Right forelimb (tissue), 1 donor: ENCODE results near the gene C9.
"Not testable (repeated sequence)": the region's sequence is repeated elsewhere in the genome, so short reads cannot be mapped to it uniquely, and the experiment has no call there.

Experiments
- DNase-seq: peaks from one replicate; pipeline ENCODE4 v3.0.0-alpha.2; 2018

C9 gene

DNA sequence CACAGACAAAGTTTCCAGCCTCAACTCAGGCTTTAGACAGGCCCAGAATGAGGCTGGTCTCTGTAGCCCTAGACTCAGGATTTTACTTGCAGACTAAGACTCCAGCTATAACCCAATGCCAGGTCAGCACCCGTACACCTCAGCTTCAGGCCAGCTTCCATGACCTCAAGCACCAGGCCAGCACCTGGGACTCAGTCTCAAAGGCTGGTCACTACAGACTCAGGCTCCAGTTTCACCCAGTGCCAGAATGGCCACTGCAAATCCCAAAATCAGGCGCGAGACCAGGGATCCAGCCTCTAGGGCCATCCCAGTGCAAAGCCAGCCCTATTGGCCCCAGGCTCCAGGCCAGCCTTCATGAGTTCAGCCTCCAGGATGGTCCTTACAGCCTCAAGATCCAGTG, 44.9 kb downstream of the C9 start:
- no peak for DNase-seq

DNA sequence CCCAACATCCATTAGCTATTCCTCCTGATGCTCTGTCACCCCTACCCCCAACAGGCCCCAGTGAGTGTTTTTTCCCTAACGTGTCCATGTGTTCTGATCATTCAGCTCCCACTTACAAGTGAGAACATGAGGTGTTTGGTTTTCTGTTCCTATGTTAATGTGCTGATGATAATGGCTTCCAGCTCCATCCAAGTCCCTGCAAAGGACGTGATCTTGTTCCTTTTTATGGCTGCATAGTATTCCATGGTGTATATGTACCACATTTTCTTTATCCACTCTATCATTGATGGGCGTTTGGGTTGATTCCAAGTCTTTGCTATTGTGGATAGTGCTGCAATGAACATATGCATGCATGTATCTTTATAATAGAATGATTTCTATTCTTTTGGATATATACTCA, 47.8 kb downstream of the C9 start:
- DNase-seq: not testable (repeated sequence)

DNA sequence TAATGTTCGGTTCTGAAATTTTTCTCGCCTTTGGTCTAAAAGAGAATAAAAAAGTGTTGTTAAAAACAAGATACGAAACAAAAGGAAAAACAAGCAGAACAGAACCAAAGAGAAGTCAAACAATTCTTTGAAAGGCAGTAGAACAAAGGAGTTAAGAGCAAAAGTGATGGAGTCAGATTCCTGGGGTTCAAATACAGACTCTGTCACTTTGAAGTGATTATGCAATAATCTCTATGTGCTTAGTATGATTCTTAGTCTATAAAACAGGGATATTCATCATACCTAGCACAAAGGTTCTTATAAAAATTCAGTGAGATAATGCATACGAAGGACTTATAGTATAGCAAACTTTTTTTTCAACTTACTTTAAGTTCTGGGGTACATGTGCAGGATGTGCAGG, 48.3 kb downstream of the C9 start:
- no peak for DNase-seq

DNA sequence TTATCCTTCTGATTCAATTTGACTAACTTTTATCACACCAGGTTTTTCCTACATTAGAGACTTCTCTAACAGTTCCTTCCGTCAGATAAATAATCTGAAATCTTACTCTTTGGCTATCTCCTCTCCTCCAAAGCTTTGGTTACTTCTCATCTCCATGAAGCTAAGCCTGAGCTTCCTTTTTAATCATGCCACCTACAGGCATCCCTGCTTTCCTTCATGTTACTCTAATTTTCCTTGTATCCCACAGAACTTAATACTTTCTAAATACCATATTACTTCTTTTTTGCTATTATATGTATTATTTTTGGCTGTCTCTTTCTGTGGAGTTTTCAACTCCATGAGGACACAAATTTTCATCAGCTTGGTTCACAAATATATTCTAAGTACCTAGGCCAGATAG, 49.7 kb downstream of the C9 start:
- DNase-seq: no peak

DNA sequence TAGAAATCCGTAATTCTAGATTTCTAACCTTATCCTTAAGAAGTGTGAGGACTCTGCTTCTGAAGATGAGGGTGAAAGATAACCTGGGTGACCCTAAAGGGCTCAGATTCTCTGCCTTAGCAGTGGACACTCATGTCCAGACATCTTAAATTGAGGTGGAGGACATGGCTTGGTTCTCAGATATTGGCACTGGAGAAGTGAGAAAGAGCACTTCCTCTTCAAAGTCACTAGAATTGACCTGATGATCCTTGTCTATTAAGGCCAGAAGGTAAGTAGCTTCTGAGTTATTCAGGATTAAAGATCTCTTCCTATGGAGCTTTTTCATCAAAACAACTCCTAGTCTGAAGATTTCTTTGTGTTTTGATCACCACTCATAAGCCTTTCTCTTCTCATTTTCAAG, 54.8 kb downstream of the C9 start:
- no peak for DNase-seq

DNA sequence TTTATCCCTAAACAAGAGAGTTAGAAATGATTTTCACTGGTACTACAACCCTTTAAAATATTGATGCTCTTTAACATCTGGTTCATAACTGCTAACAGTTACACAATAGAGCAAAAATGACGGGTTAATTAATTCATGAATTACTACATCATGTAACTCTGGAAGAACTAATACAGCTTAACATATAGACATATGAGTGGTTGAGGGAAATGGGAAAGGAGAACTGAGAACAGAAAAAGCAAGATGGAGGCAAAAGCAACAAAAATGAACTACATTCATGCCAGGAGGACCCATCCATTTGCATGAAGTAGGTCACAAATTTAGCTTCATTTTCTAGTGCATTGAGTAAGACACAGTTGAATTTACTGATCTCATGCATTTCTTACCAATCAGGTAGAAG, 61.8 kb downstream of the C9 start:
- DNase-seq: no peak

DNA sequence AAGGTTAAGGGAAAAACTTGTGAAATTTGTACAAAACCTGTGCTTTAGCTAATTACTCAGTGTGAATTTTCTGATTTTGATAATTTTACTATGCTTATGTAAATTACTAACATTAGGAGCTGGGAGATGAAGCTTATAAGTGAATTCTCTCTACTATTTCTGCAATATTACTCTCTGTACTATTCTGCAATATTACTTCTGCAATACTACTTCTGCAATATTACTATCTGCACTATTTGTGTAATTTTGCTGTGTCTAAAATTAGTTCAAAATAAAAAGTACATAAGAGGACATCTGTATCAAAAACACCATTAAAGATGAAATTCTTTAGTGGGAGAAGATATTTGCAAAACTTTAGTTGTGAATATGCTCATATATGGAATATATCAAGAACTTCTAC, 62.9 kb downstream of the C9 start:
- DNase-seq: no peak

DNA sequence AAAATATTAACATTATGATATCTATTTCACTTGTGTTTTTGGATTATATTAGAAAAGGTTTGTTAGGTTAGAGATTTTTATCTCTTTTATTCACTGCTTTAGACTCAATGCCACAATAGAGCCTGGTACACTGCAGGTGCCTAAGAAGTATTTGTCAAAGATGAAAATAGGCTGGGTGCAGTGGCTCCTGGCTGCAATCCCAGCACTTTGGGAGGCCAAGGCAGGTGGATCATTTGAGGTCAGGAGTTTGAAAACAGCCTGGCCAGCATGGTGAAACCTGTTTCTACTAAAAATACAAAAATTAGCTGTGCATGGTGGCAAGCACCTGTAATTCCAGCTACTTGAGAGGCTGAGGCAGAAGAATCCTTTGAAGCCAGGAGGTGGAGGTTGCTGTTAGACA, 64.3 kb downstream of the C9 start:
- DNase-seq: no peak

DNA sequence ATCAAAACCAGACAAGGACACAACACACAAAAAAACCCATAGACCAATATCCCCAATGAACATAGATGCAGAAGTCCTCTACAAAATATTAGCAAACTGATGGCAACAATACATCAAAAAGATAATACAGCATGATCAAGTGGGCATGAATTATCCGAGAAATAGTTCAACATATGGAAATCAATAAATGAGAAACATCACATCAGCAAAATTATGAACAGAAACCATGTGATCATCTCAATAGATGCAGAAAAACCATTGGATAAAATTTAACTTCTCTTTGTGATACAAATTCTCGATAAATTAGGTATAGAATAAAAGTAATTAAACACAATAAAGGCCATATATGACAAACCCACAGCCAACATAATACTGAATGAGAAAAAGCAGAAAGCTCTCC, 69.6 kb downstream of the C9 start:
- DNase-seq: no peak

DNA sequence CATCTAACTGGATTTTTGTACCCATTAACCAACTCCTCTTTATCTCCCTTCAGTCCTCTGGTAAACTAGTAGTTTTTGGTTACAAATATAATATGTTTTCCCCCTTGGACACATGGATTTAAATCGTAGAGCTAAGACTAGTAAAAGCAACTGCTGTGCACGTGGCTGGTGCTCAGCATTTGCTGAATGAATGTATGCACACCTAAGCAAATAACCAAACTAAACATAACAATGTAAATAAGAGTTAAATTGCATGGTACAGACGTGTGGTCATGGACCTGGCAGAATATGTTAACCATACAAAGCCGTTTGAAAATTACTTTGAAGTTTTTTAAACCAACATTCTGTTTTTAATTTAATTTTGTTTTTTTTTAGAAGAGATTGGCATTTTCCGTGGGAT, 79.7 kb downstream of the C9 start:
- no peak for DNase-seq

DNA sequence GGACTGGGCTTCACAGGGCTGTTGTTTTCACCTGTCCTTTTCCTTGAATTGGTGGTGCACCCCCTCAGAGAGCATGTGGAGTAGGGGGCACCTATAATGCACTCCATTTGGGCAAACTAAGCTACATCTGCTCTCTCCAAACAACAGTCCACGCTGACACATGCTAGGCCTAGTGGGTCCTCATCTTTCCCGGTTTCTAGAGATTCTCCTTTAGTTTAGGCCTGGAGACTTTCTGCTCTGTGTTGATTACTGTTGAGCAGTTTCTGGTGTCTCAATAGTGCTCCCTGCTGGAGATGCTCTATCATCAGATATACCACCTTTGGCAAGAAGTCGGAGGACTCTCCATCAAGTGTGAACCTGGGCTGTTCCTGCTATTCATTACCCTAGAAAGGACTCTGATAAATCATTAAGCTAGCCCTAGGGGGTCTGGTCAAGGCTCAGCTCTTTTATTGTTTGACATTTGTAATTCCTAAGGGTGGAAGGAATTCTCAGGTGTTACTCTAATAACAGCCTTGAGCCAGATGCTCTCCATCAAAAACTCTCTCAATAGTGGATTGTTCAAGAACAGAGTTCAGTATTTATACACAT, 81.0 kb downstream of the C9 start:
- no peak for DNase-seq

DNA sequence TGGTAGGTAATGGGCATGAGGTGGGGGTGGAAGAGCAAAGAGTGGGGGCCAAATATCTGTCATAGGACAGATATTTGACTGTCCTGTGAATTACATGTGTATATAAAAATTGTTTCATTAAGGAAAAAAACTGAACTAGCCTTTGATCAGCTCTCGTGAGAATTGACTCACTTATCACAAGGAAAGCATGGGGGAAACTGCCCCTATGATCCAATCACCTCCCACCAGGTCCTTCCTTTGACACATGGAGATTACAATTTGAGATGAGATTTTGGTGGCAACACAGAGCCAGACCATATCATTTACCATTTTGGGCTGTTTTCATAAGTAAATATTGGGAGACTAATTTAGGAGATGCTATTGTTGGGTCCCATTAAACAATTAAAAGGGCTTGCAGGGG, 81.7 kb downstream of the C9 start:
- DNase-seq: no peak

DNA sequence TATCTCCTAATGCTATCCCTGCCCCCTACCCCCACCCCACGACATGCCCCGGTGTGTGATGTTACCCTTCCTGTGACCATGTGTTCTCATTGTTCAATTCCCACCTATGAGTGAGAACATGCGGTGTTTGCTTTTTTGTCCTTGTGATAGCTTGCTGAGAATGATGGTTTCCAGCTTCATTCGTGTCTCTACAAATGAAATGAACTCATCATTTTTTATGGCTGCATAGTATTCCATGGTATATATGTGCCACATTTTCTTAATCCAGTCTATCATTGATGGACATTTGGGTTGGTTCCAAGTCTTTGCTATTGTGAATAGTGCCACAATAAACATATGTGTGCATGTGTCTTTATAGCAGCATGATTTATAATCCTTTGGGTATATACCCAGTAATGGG, 88.4 kb downstream of the C9 start:
- not testable (repeated sequence) for DNase-seq

DNA sequence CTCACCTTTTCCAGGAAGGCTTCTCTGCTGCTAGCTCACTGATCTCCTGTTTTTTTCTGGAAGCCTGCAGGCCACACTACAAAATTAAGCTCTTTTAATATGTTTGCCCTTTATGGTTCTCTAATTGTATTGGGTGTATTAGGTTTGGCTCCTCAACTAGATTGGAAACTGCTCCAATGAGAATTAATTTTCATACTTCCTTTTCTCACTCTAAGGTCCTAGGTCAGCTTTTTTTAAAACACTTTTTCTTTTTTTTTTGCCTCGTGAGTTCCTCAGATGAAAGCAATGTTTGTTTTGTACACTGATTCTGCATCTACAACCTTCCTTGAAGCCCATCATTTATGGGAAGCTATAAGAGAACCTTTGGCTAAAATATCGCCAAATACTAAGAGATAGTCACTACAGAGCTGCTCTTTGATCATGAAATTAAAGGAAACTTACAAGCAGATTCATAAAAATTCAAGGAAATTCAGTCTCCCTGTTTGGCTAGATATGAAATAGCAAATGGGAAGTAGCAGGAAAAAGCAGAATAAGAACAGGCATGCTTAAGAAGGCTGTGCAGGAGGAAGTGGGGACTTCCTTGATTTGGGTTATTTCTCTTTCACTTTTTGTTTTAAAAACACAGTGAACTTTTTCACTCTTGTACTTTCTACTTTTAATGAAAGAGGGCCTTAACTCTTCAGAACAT, 89.8 kb downstream of the C9 start:
- no peak for DNase-seq

DNA sequence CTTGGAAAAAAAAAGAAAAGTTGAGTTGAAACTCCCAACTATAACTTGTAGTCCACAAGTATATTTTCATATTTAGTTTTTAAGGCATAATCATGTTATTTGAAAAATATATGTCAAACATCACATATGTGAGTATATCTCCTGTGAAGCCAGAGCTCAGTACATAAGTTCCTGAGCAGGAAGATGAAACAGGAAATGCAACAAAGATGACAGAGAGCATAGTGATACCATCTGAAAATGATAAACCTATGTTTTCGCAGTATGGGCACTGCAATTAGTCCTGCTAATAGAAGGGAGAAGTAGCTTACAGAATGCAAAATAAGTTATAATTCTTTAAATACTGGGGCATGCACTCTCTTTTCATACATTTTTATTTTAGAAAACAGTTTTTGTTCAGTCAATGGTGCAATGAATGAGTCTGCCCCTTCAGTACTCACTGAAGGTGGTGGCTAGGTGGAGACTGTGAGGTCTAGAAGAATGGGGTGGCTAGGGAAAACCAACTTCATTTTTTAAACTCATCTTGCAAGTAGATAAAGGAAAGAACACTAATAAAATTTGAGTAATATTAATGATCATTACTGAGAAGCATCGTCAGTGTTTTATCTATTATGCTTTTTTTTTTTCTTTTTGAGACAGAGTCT, 90.9 kb downstream of the C9 start:
- DNase-seq: no peak

DNA sequence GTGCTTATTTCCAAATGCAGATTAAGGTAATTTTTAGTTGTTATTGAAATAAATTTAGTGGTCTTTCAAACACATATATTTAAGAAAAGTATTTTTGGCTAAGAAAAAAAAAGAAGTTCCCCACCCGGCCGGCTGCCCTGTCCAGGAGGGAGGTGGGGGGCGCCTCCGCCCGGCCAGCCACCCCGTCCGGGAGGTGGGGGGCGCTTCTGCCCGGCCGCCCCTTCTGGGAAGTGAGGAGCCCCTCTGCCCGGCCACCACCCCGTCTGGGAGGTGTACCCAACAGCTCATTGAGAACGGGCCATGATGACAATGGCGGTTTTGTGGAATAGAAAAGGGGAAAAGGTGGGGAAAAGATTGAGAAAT, 91.4 kb downstream of the C9 start:
- DNase-seq: not testable (repeated sequence)

DNA sequence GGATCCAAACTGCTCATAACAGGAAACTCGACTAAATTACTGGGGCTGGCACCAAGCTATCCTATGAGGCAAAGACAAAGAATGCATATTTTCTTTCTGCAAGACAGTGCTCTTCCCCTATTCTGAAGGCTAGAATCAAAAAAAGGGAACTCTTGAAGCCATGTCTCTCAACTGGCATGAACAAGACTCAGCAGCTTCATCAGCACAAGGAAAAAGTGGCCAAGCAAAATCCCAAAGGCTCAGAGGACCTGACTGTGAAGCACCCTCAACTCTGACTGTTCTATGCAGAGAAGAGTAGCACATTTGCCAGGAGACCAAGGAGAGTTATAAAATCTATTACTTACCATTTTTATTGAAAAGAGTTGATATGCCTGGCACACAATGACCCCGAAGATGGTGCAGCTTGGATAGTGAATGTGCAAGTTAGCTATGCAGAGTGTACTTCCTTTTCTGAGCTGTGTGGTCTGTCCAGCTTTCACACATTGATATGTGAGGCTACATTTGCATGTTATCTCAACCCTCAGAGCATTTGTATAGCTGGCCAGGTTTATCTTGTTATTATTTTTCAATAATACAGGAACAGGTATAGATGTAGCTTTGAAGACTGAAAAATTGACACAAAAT, 94.0 kb downstream of the C9 start:
- DNase-seq: no peak

DNA sequence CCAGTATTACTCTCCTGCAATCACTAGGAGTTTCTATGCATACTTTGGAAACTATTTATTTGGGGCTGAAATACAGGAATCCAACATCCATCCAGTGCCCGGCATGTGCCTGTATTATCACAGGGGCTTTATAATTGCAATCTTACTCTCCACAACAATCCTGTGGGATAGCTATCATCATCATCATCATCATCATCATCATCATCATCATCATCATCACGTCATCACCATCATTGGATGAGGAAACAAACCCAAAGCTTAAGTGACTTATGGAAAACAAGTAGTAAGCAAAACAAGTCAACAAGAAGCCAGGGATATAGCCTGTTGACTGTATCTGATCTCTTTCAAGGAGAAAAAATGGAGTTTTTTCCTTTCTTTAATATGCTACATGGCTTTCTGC, 97.1 kb downstream of the C9 start:
- DNase-seq: no peak

DNA sequence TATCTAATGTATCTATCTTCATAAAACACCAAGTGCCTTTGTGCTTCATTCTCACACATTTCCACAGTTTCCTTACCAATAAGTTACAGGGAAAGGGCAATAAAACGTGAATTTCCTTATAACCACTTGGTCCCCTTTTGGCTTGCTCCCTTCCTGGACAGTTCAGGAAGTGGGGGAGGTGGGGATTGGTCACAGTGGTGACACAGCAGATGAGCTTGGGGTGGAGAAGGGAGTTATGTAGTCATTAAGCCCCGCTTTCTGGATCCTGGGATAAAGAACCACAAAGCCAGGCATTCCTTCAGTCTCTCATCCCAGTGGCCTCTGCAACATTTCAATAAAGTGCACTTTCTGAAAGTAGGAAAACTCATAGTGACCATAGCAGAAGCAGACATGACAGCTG, 97.9 kb downstream of the C9 start:
- DNase-seq: no peak

DNA sequence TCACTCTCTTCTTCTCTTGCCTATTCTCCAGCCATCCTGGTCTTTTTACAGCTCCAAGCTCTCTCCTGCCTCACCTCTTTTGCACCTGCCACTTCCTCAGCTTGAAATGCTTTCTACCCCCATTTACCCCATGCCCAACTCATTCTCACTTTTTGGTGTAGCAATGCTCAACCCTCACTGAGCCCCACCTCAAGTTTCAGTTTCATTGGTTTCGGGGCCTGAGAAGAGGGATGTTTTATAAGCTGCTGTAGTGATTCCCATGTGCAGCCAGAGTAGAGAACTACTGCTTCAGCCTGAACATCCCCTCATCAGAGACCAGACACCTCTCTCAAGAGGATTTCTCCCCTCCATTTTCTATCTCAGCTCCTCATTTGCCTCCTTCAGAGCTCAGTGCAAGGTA, 99.8 kb downstream of the C9 start:
- no peak for DNase-seq

DNA sequence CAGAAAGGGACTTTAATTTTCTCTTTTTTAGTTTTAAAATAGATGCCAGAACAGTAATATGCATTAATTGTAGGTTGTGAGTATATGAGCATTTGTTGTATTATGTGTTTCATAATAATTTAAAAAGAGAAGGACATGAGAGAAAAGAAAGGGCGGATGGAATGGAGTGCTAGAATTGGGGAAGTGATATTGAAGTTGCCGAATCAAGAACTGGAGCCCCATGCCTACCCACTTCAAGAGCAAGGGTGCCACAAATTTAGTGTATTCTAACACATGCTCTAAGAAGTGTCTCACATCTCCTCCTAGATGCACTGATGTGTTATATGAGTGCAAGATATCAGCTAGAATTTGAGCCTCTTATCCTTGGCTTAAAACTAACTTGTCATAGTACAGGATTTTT, 101.3 kb downstream of the C9 start:
- DNase-seq: no peak

DNA sequence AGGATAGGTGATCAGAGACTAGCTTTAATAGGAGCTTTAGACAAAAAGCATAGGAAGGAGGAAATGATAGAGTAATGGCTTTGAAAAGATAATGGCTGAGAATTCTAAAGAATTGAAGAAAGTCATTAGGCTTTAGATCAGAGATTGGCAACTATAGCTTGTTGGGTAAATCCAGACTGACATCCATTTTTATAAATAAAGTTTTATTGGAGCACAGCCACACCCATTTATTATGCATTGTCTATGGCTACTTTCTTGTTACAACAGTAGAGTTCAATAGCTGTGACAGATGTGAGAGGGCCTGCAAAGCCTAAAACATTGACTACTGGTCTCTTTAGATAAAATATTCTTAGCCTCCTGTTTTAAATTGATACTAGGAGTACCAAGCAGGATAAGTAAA, 104.2 kb downstream of the C9 start:
- DNase-seq: no peak

DNA sequence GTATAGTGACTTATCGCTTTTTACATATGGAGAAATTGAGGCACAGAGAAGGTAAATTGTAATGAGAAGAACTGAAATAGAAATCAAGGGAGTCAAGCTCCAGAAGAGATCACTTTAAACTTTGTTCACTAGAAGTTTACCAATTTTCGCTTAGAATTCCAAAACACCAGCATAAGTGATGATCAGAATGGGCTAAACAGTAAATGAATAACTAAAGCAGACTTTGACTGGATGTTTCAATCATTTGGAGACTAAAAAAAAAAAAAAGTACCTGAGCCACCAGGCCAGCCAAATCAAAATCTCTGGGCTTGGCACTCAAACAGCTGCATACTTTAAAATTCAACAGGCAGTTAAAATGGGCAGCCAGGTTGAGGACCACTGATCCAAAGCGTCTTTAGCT, 106.7 kb downstream of the C9 start:
- DNase-seq: no peak

DNA sequence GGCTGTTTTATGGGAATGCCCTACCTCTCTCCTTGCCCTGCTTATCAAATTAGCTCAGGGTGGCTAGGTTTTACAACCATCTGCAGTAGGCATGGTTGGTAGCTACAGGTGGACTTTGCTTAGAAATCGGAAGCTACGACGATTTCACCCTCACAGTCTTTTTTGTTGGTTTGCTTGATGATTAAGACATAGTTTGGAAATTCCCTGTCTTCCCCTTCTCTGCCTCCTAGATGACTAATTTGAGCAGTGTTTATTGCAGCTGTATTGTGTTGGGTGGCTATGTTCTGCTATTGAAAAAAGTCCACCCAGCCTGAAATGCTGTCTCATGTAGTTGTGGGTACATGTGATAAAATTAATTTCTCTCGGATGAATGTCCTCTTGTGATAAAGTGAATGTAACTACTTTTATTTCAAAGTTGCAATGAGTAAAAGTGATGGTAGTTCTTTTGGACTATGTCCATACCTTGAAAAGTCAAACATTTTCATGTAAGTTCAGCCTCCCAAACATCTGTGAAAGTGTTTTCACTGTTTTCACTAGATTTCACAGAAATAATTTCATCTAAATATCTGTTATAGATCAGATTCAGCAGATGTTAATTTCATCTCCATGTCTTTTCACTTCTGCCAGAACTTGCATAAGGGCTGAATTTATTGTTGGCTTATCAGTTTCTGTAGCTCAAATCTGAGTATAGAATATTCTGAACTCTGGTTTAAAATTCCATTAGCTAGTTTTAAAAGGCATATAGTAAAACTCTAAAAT, 107.6 kb downstream of the C9 start:
- DNase-seq: no peak
